ENCODE measurements around the gene RASSF3.

DNA sequence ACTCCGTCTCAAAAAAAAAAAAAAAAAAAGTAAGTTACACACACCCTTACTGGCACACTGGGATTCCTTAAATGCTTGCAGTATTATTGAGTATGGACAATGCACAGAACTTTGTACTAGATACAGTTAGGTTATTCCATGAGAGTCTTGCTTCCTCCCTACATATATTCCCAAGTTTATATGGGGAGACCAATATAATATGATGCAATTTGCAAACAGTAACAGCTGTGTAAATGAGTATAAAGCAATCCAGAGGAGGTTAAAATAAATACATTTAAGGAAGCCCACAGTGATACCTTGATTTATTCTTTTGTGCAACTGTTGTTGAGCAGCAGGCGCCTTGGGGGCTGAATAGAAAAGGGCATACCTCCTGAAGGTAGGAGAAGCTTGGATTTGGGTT lies 26.6 kb downstream of the RASSF3 start:
- TF ChIP-seq, protein P1, sequence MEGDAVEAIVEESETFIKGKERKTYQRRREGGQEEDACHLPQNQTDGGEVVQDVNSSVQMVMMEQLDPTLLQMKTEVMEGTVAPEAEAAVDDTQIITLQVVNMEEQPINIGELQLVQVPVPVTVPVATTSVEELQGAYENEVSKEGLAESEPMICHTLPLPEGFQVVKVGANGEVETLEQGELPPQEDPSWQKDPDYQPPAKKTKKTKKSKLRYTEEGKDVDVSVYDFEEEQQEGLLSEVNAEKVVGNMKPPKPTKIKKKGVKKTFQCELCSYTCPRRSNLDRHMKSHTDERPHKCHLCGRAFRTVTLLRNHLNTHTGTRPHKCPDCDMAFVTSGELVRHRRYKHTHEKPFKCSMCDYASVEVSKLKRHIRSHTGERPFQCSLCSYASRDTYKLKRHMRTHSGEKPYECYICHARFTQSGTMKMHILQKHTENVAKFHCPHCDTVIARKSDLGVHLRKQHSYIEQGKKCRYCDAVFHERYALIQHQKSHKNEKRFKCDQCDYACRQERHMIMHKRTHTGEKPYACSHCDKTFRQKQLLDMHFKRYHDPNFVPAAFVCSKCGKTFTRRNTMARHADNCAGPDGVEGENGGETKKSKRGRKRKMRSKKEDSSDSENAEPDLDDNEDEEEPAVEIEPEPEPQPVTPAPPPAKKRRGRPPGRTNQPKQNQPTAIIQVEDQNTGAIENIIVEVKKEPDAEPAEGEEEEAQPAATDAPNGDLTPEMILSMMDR (IDR thresholded peaks at IDR 0.05): no peak
- TF ChIP-seq POLR2A (IDR thresholded peaks at IDR 0.05): no peak

Data from heart left ventricle (tissue), 13 donors.